Esophagus squamous epithelium (tissue), 5 donors: ENCODE data around the gene C15orf61. TPM values are rescaled to one million over a fixed set of nuclear protein-coding genes. Genes with fewer than 3 reads are reported as not detected.
A peak's percentile ranks its signal among the peaks of the same experiment; 100 is the strongest.

Experiments
- DNase-seq: peaks from one replicate; lab custom pipeline; 2025; lab: John Stamatoyannopoulos, UW
- H3K27ac ChIP-seq, 4 donors: fragments of 200-600 bp; sonication (generic); one replicate each; pipeline ENCODE4 v1.5.1; 2016 to 2019; ENCODE audit warnings: mild to moderate bottlenecking in 1 of 4
- H3K27me3 ChIP-seq, 4 donors: fragments of 200-600 bp; sonication (generic); 1 replicate in 3 of 4; 2 replicates in 1 of 4; pipeline versions ENCODE4 v1.5.1 to v1.6.0; 2017 to 2021; ENCODE audit warnings: antibody characterized with exemption in 1 of 4
- H3K36me3 ChIP-seq, 3 donors: fragments of 200-600 bp; sonication (generic); one replicate each; pipeline ENCODE4 v1.5.1; 2016 to 2019
- H3K4me1 ChIP-seq, 3 donors: fragments of 200-600 bp; sonication (generic); one replicate each; pipeline ENCODE4 v1.5.1; 2017 to 2019
- H3K4me3 ChIP-seq, 4 donors: fragments of 200-600 bp; sonication (generic); 1 replicate in 3 of 4; 2 replicates in 1 of 4; pipeline ENCODE4 v1.5.1; 2016 to 2019; ENCODE audit warnings: mild to moderate bottlenecking in 2 of 4, moderate library complexity in 1 of 4
- H3K9me3 ChIP-seq, 3 donors: fragments of 200-600 bp; sonication (generic); one replicate each; pipeline ENCODE4 v1.5.1; 2016 to 2019
- CTCF ChIP-seq, 6 experiments: fragments of 450-650 bp in 4 of 6; fragments of 200-600 bp in 2 of 6; sonication (generic) in 2 of 6; IDR thresholded peaks; one replicate each; pipeline ENCODE4 v1.5.1; 2016 to 2019; ENCODE audit warnings: antibody characterized with exemption in 6 of 6, mild to moderate bottlenecking in 4 of 6, moderate library complexity in 4 of 6
- POLR2A ChIP-seq, 4 donors: fragments of 450-650 bp; IDR thresholded peaks; one replicate each; pipeline ENCODE4 v1.6.1; 2017; ENCODE audit warnings: antibody characterized with exemption in 4 of 4, mild to moderate bottlenecking in 4 of 4, moderate library complexity in 3 of 4
- WGBS, 2 donors: methylation state at CpG; one replicate each; pipeline ENCODE4 v1.1.5; 2018; 5-methylcytosine and 5-hydroxymethylcytosine counted together
- intact Hi-C: fragments of 100-400 bp; cut with DNase I; formaldehyde crosslinking; loops from one replicate; pipeline ENCODE4 v1.15.0; 2022
- total RNA-seq, 4 donors: library from RNA; depleted of rRNA; stranded (reverse); fragments of >200 nt; gene quantifications; one replicate each; pipeline ENCODE4 v1.1.0, GENCODE V29; 2016
- donor health status: DM: yes; HTN: yes; CAD: no.

Gene C15orf61
- total RNA-seq, 4 donors from 2014 or later, result 2.0 to 9.0 (median 3.5) TPM

GRCh38 chr15:67521783-67522568 lies 1.0 kb downstream of the C15orf61 start:
- DNase-seq, result no peak
- H3K4me3 ChIP-seq, result peak overlapping the region; percentile 68 to 98 (median 88)
- H3K9me3 ChIP-seq, result no peaks in the 10 kb centered on the region
- TF ChIP-seq CTCF (IDR thresholded peaks at IDR 0.05) (no peak), POLR2A (IDR thresholded peaks at IDR 0.05) (no peak)
- H3K27me3 ChIP-seq, result no peaks in the 10 kb centered on the region
- WGBS, 2 donors, result 2 to 5% methylated on average over 12 of the region's 23 CpGs
- H3K27ac ChIP-seq, result peak overlapping the region; percentile 92 to 98 (median 96)
- peaks cover 6 to 44% (median 9%) of the 10 kb centered on the region in 3 donors for H3K4me1 ChIP-seq
- intact Hi-C loops, result loop anchor here (5.0 kb wide), 1 partner anchor 315 kb away; no protein-coding TSS in a partner anchor
- H3K36me3 ChIP-seq, result peaks cover 0 to 12% (median 0%) of the 10 kb centered on the region in 3 donors

- H3K4me3 ChIP-seq, result peak overlapping the region in 2 of 4 donors; percentile 88 to 89
- no peak overlapping the region for H3K27ac ChIP-seq
- no peaks in the 10 kb centered on the region for H3K27me3 ChIP-seq
- DNase-seq, result no peak
- intact Hi-C loops, result loop anchor here (5.0 kb wide), 1 partner anchor 314 kb away; no protein-coding TSS in a partner anchor
- H3K4me1 ChIP-seq, result peaks cover 6 to 44% (median 9%) of the 10 kb centered on the region in 3 donors
- 72 to 82% methylated on average over 1 of the region's 1 CpG for WGBS, 2 donors
- H3K9me3 ChIP-seq, result no peaks in the 10 kb centered on the region
- peaks cover 0 to 23% (median 0%) of the 10 kb centered on the region in 3 donors for H3K36me3 ChIP-seq
- TF ChIP-seq POLR2A (IDR thresholded peaks at IDR 0.05), result no peak
- no peak for TF ChIP-seq CTCF (IDR thresholded peaks at IDR 0.05)
These were observed 2.4 kb downstream of the C15orf61 start for GRCh38 chr15:67523330-67523729.

- Histone ChIP-seq H3K36me3 (peaks cover 0 to 32% (median 0%) of the 10 kb centered on the region in 3 donors), H3K27me3 (no peaks in the 10 kb centered on the region), H3K4me1 (peaks cover 6 to 44% (median 9%) of the 10 kb centered on the region in 3 donors), H3K27ac (no peak overlapping the region), H3K4me3 (no peak overlapping the region), H3K9me3 (no peaks in the 10 kb centered on the region)
- no peak for DNase-seq
- intact Hi-C loops, result loop anchor here (5.0 kb wide), 1 partner anchor 313 kb away; no protein-coding TSS in a partner anchor
- no peak for TF ChIP-seq CTCF (IDR thresholded peaks at IDR 0.05)
- TF ChIP-seq POLR2A (IDR thresholded peaks at IDR 0.05), result no peak
These were observed 3.3 kb downstream of the C15orf61 start for GRCh38 chr15:67524235-67524634.

GRCh38 chr15:67528513-67528912 lies 7.6 kb downstream of the C15orf61 start:
- no peaks in the 10 kb centered on the region for H3K27me3 ChIP-seq
- no peak overlapping the region for H3K27ac ChIP-seq
- H3K4me1 ChIP-seq, result peaks cover 0 to 12% (median 0%) of the 10 kb centered on the region in 3 donors
- TF ChIP-seq CTCF (IDR thresholded peaks at IDR 0.05) (no peak), POLR2A (IDR thresholded peaks at IDR 0.05) (no peak)
- WGBS, 2 donors, result 90 to 95% methylated on average over 3 of the region's 3 CpGs
- no peak overlapping the region for H3K4me3 ChIP-seq
- no peaks in the 10 kb centered on the region for H3K9me3 ChIP-seq
- intact Hi-C loops, result no loop called here
- peaks cover 0 to 42% (median 0%) of the 10 kb centered on the region in 3 donors for H3K36me3 ChIP-seq
- DNase-seq, result no peak

GRCh38 chr15:67531379-67531914 lies 10.5 kb downstream of the C15orf61 start:
- H3K9me3 ChIP-seq, result no peaks in the 10 kb centered on the region
- 59 to 60% methylated on average over 3 of the region's 3 CpGs for whole genome bisulfite sequencing, 2 donors
- no peaks in the 10 kb centered on the region for H3K27me3 ChIP-seq
- intact Hi-C loops, result no loop called here
- TF ChIP-seq CTCF (IDR thresholded peaks at IDR 0.05), result no peak
- no peak for TF ChIP-seq POLR2A (IDR thresholded peaks at IDR 0.05)
- H3K4me3 ChIP-seq, result no peak overlapping the region
- DNase-seq, result no peak
- H3K27ac ChIP-seq, result no peak overlapping the region
- H3K36me3 ChIP-seq, result peaks cover 0 to 34% (median 0%) of the 10 kb centered on the region in 3 donors
- no peaks in the 10 kb centered on the region for H3K4me1 ChIP-seq
